Mammary epithelial cell (primary cell): ENCODE measurements around the gene CCN6.

Experiments used
- CTCF ChIP-seq, 2 donors: IDR thresholded peaks in 1 of 2; conservative IDR thresholded peaks in 1 of 2; 2 replicates each; pipeline ENCODE4 v1.5.1; 2011 to 2012; ENCODE audit warnings: inconsistent platforms in 2 of 2, low read length in 2 of 2, mild to moderate bottlenecking in 2 of 2, control low read depth in 1 of 2, low read depth in 1 of 2; ENCODE audit not compliant: insufficient read depth in 1 of 2; ENCODE audit errors: extremely low read depth in 1 of 2
- EZH2 ChIP-seq: IDR thresholded peaks from 2 replicates; pipeline ENCODE4 v1.6.1; 2012; ENCODE audit warnings: low read length, inconsistent platforms, borderline replicate concordance

DNA sequence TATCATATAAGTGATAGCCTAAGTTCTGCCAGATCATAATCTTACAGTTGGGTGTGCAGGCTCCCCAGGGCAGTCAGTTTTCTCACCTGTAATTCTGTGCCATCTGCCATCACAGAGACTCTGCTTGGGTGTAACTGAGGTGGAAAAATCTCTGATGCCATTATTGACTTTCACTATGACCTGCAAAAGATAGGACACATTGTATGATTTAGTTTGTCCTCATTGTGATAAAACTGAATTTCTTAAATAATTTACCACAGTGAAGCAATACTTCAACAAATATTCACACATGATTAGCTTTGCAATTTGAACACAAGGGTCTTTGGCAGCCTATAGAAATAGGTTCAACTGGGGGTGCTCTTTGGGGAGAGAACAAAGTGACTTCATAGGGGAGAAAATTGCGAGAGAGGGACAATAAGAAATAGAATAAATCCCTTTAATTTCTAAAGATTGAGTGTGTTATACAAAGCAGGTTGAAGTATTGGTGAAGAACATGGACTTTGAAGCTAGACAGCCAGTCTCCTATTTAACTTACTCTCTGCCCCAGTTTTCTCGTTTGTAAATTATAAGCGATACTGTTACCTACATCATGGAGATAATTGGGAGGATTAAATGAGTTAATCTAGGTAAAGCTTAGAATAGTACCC lies 60.8 kb downstream of the CCN6 start:
- TF ChIP-seq CTCF (conservative IDR thresholded peaks at IDR 0.05 in 1 of 2, IDR thresholded peaks at IDR 0.05 in 1 of 2; ENCODE audit: extremely low read depth in 1 of 2, insufficient read depth in 1 of 2, low read depth in 1 of 2, low read length in 2 of 2) (no peak), EZH2 (no peak)
